GM23338 (cell line): ENCODE measurements around the gene PRDX3. TPM values are rescaled to one million over a fixed set of nuclear protein-coding genes. Genes with fewer than 3 reads are reported as not detected.

ENCODE experiments used
- ATAC-seq: fragments of 200-7000 bp; cut with Tn5 transposase; 3 replicates; pipeline ENCODE4 v1.9.1; 2020
- DNase-seq: peaks from one replicate; pipeline ENCODE4 v3.0.0-alpha.2; 2015; ENCODE audit warnings: low spot score
- H2AFZ ChIP-seq: fragments of 200-600 bp; sonication (generic); 2 replicates; pipeline ENCODE4 v1.8.0; 2016; ENCODE audit warnings: antibody characterized with exemption, mild to moderate bottlenecking, moderate library complexity
- H3F3A ChIP-seq: fragments of 200-600 bp; sonication (generic); replicated peaks from 2 replicates; pipeline ENCODE4 v1.8.0; 2017; ENCODE audit warnings: antibody characterized with exemption, mixed run types, low read depth
- H3K27ac ChIP-seq: fragments of 200-600 bp; sonication (generic); 2 replicates; pipeline ENCODE4 v1.6.1; 2016; ENCODE audit warnings: low read depth
- H3K27me3 ChIP-seq: fragments of 200-600 bp; sonication (generic); 2 replicates; pipeline ENCODE4 v1.8.0; 2016; ENCODE audit warnings: mild to moderate bottlenecking, mixed run types, moderate library complexity; ENCODE audit not compliant: insufficient read depth
- H3K36me3 ChIP-seq: fragments of 200-600 bp; sonication (generic); 2 replicates; pipeline ENCODE4 v1.8.0; 2016; ENCODE audit warnings: mild to moderate bottlenecking; ENCODE audit not compliant: insufficient read depth
- H3K4me1 ChIP-seq: fragments of 200-600 bp; sonication (generic); 2 replicates; pipeline ENCODE4 v1.8.0; 2016; ENCODE audit warnings: mild to moderate bottlenecking, moderate library complexity; ENCODE audit not compliant: insufficient read depth
- H3K4me2 ChIP-seq: fragments of 200-600 bp; sonication (generic); 2 replicates; pipeline ENCODE4 v1.7.1; 2017; ENCODE audit warnings: mixed run types
- H3K4me3 ChIP-seq: fragments of 200-600 bp; sonication (generic); 2 replicates; pipeline ENCODE4 v1.6.1; 2016; ENCODE audit warnings: mixed run types
- H3K79me2 ChIP-seq: fragments of 200-600 bp; sonication (generic); replicated peaks from 2 replicates; pipeline ENCODE4 v1.8.0; 2017; ENCODE audit warnings: mild to moderate bottlenecking; ENCODE audit not compliant: insufficient read depth
- H3K9me2 ChIP-seq: fragments of 200-600 bp; sonication (generic); 2 replicates; pipeline ENCODE4 v1.8.0; 2017; ENCODE audit not compliant: insufficient read depth
- H4K20me1 ChIP-seq: fragments of 200-600 bp; sonication (generic); replicated peaks from 2 replicates; pipeline ENCODE4 v1.8.0; 2017; ENCODE audit warnings: mild to moderate bottlenecking; ENCODE audit not compliant: insufficient read depth
- H3K27ac Mint-ChIP-seq: 2 replicates; pipeline ENCODE4 v1.8.0; 2020; ENCODE audit warnings: inconsistent platforms, mild to moderate bottlenecking, moderate library complexity, mixed read lengths
- H3K27me3 Mint-ChIP-seq: 3 replicates; pipeline ENCODE4 v1.8.0; 2022; ENCODE audit warnings: low read depth, mild to moderate bottlenecking, moderate library complexity, mixed read lengths, inconsistent platforms; ENCODE audit not compliant: insufficient read depth, poor library complexity
- H3K36me3 Mint-ChIP-seq: 3 replicates; pipeline ENCODE4 v1.8.0; 2021; ENCODE audit warnings: low read depth, mild to moderate bottlenecking, inconsistent platforms, moderate library complexity, mixed read lengths
- H3K4me1 Mint-ChIP-seq: 3 replicates; pipeline ENCODE4 v1.8.0; 2020; ENCODE audit warnings: mild to moderate bottlenecking, inconsistent platforms, mixed read lengths
- H3K4me3 Mint-ChIP-seq: 3 replicates; pipeline ENCODE4 v1.8.0; 2021; ENCODE audit warnings: moderate library complexity, mild to moderate bottlenecking, inconsistent platforms, mixed read lengths
- H3K9me3 Mint-ChIP-seq: 3 replicates; pipeline ENCODE4 v1.8.0; 2020; ENCODE audit warnings: moderate library complexity, mild to moderate bottlenecking, inconsistent platforms, mixed read lengths
- CREB1 ChIP-seq: fragments of 250-450 bp; sonication (Bioruptor Pico); IDR thresholded peaks from 2 replicates; pipeline ENCODE4 v1.5.0; 2020; ENCODE audit warnings: low read depth, mild to moderate bottlenecking, moderate library complexity
- CTCF ChIP-seq, 2 experiments: fragments of 200-600 bp in 1 of 2; sonication (generic) in 1 of 2; conservative IDR thresholded peaks; 2 replicates each; pipeline versions ENCODE4 v1.5.1 to v1.6.1; 2016 to 2017; ENCODE audit warnings: antibody characterized with exemption in 2 of 2, low read depth in 2 of 2, mild to moderate bottlenecking in 2 of 2, moderate library complexity in 1 of 2
- ETS1 ChIP-seq: IDR thresholded peaks from 2 replicates; pipeline ENCODE4 v1.6.1; 2016; ENCODE audit warnings: antibody characterized with exemption
- EZH2phosphoT487 ChIP-seq: fragments of 200-600 bp; sonication (generic); IDR thresholded peaks from one replicate; pipeline ENCODE4 v1.8.1; 2018; ENCODE audit warnings: antibody characterized with exemption; ENCODE audit not compliant: unreplicated experiment
- JUNB ChIP-seq: IDR thresholded peaks from one replicate; pipeline ENCODE4 v1.6.1; 2016; ENCODE audit warnings: antibody characterized with exemption; ENCODE audit not compliant: unreplicated experiment
- REST ChIP-seq: IDR thresholded peaks from one replicate; pipeline ENCODE4 v1.6.1; 2018; ENCODE audit warnings: antibody characterized with exemption; ENCODE audit not compliant: unreplicated experiment
- STAT1 ChIP-seq: IDR thresholded peaks from one replicate; pipeline ENCODE4 v1.6.1; 2016; ENCODE audit warnings: antibody characterized with exemption; ENCODE audit not compliant: unreplicated experiment
- ZNF114 ChIP-seq: fragments of 250-450 bp; sonication (Bioruptor Pico); IDR thresholded peaks from 2 replicates; pipeline ENCODE4 v1.5.0; 2020; ENCODE audit warnings: mild to moderate bottlenecking, moderate library complexity
- ZNF331 ChIP-seq: fragments of 250-450 bp; sonication (Bioruptor Pico); IDR thresholded peaks from 2 replicates; pipeline ENCODE4 v1.5.0; 2020; ENCODE audit warnings: low read depth, mild to moderate bottlenecking, moderate library complexity
- ZNF462 ChIP-seq: fragments of 250-450 bp; sonication (Bioruptor Pico); IDR thresholded peaks from 2 replicates; pipeline ENCODE4 v1.5.0; 2020; ENCODE audit warnings: mild to moderate bottlenecking, moderate library complexity
- polyA plus RNA-seq: library from polyadenylated mRNA; unstranded; fragments of >200 nt; fragmentation: Nextera tagmentation; extraction: Ambion mirVana; gene quantifications from 2 replicates; pipeline ENCODE4 v1.2.1, GENCODE V29; 2016
- total RNA-seq: library from RNA; depleted of rRNA; stranded (reverse); fragments of >200 nt; shearing (Covaris generic); gene quantifications from 2 replicates; pipeline ENCODE4 v1.2.3, GENCODE V29; 2014

Gene PRDX3
- total and polyA plus RNA-seq, 2 experiments from 2014 or later: 275 to 285 TPM

- no peak for TF ChIP-seq CTCF (conservative IDR thresholded peaks at IDR 0.05; ENCODE audit: low read depth in 2 of 2)
- TF ChIP-seq EZH2phosphoT487: no peak
- no peak for TF ChIP-seq CREB1 (CRISPR knock-in tag)
Observed at GRCh38 chr10:119216127-119216526, 37.5 kb upstream of the PRDX3 start (continued).

GRCh38 chr10:119215371-119215770, 36.8 kb upstream of the PRDX3 start:
- Histone ChIP-seq H3K9me2 (no peaks in the 10 kb centered on the region), H3K4me1 (peaks cover 26% of the 10 kb centered on the region), H4K20me1 (no peaks in the 10 kb centered on the region), H3K4me3 (no peak overlapping the region), H3K4me2 (no peak overlapping the region), H3K36me3 (no peaks in the 10 kb centered on the region), H3K79me2 (no peaks in the 10 kb centered on the region), H2AFZ (no peak overlapping the region), H3K27me3 (no peaks in the 10 kb centered on the region), H3F3A (0 out of 2 replicates have a peak, but pooled peaks cover 3% of the 10 kb centered on the region), H3K27ac (no peak overlapping the region)
- no peak overlapping the region for H3K4me3 Mint-ChIP-seq
- no peaks in the 10 kb centered on the region for H3K36me3 Mint-ChIP-seq
- H3K9me3 Mint-ChIP-seq: no peaks in the 10 kb centered on the region
- no peak for DNase-seq
- peaks cover 15% of the 10 kb centered on the region for H3K27me3 Mint-ChIP-seq
- no peak for TF ChIP-seq ETS1
- no peak for TF ChIP-seq ZNF331 (CRISPR knock-in tag)
- no peak for TF ChIP-seq ZNF114 (CRISPR knock-in tag)
- TF ChIP-seq REST: no peak
- TF ChIP-seq STAT1: no peak
- TF ChIP-seq ZNF462: no peak
- no peak for TF ChIP-seq CREB1 (CRISPR knock-in tag)
- no peak for TF ChIP-seq JUNB
- no peak overlapping the region for H3K27ac Mint-ChIP-seq
- peaks cover 43% of the 10 kb centered on the region for H3K4me1 Mint-ChIP-seq
- ATAC-seq: no peak
